GM18858 (cell line): ENCODE data around the gene ECE1.

ENCODE experiments used
- ATAC-seq: cut with Tn5 transposase; IDR thresholded peaks from one replicate; pipeline ENCODE4 v1.9.1; 2021; ENCODE audit not compliant: unreplicated experiment

The ECE1 gene

GRCh38 chr1:21308847-21309652 is 18.8 kb upstream of the ECE1 start:
- ATAC-seq = no peak

DNA sequence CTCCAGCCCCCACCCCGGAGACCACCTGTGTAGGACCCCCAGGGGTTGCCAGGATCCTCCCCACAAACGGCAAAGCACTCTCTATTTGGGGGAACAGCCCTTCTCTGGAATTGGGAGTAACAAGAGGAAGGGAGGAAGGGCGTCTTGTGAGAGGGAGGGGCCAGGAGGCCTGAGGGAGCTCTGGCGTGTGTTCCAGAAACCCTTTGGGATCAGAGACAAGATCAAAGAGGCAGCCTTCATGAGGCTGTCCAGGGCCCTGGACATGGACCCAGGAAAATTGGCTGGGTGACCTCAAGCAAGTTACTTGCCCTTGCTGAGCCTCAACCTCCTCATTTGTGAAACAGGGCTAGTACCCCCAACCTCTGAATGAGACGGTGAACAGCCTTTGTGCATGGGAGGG is 18.1 kb upstream of the ECE1 start:
- ATAC-seq = no peak

DNA sequence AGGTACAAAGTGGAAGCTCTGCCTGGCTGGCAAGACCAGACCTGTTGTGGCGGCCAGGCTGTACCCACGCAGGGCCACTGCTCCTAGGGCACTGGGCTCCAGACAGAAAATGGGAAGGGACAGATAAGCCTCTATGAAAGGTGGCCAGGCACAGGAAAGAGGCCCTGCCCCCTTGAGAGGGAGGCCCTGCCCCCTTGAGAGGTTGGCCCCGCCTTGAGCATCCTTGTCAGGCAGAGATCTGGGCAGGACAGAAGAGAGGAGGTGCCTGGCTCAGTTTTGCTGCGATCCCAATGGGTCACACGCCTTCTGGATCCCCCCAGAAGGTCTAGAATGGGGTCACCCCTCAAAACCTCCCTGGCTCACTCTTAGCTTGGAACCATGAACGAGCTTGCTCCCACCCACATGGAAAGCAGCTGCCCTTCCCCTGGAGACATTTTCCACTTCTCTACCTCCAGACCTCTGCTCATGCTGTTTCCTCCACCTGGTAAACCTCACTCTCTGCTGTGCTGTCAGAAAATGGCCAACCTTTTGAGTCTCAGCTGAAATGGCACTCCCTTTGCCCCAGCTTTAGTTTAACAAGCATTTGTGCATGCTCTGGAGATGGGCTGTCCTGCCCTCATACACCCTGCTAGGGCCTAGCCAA is 17.5 kb upstream of the ECE1 start:
- no peak for ATAC-seq

DNA sequence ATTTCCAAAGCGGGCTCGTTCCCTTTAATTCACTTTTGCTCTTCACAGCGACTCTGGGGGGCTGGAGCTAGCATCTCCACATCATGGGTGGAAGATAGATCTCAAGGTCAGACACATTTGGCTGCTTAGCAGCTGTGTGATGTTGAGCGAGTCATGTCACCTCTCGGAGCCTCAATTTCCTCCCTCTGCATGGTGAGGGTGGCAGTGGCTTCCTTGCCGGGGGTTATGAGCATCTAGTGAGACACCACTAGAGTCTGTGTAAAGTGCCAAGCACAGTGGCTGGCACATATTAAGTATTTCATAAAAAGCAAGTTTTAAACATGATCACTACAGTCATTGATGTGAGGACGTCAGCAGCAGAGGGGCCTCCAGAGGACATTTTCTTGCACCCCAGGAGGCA is 16.9 kb upstream of the ECE1 start:
- no peak for ATAC-seq

DNA sequence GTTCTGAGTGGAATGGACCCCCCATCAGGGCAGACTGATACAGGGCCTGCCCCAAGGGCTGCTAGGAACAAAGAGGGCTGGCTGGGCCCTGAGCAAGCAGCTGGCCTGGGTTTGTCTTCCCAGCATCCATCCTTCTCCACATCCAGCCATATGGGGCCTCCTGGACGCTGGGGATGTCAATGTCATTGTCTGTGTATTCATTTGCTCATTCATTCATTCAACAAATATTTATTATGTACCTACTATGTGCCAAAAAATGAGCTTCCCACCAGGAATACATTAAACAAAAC is 15.6 kb upstream of the ECE1 start:
- no peak for ATAC-seq

DNA sequence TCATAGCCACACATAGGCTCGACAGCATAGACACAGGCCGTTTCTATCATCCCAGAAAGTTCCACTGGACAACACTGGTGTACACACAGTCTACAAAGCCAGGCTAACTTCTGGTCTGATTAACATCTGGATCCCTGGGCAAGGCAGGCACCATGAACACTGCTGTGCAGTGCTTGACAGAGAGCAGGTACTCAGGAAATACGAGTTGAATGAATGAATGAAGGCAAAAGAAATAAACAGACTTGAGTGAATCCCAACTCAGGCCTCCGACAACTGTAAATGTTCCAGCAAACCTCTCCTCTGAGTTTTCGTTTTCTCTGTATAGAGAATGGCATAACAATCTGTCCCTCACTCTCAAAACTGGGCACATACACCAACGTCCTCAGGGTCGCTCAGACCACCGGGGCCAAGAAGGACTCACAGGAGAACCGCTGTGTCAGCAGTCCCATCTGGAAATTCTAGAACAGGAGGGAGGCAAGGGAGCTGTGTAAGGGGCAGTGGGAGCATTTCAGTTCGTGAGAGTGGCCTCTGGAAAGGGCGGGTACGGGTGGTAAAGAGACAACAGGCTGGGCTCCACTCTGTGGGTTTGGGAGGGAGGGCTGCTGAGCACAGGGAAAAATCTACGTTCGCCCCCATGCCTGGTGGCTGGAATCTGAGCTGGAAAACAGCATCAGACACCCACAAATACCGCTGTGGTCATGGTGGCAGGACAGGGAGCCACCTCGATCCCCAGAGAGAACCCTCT is 15.1 kb upstream of the ECE1 start:
- ATAC-seq = no peak

- ATAC-seq = no peak
These were observed 14.2 kb upstream of the ECE1 start for GRCh38 chr1:21304488-21304887.

- no peak for ATAC-seq
These were observed 12.8 kb upstream of the ECE1 start for GRCh38 chr1:21302747-21303715.

DNA sequence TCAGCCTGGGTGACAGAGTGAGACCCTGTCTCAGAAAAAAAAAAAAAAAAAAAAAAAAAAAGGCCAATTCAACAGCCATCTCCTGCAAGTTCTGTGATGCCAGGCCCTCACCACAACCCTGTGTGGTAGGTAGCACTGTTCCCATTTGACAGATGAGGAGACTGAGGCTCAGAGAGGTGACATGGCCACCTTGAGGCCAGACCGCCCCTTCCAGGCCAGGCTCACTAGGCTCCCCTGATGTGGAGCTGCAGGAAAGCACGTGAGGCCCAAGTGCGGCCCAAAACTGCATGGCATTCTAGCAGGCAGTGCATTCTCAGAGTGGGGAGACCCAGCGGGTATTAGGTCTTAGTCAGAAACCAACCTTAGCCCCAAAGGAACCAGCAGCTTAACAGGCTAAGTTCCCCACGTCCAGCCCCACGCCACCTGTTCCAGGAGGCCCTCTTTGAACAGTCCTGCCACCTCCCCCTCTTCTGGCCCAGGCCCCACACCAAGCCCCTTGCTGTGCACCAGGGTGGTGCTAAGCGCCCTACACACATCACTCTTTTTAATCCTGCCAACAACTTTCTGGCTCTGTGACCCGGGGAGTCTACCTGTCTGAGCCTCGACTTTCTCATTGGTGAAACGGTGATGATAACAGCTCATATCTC is 11.7 kb upstream of the ECE1 start:
- ATAC-seq = no peak

GRCh38 chr1:21300774-21301173 is 10.5 kb upstream of the ECE1 start:
- no peak for ATAC-seq

DNA sequence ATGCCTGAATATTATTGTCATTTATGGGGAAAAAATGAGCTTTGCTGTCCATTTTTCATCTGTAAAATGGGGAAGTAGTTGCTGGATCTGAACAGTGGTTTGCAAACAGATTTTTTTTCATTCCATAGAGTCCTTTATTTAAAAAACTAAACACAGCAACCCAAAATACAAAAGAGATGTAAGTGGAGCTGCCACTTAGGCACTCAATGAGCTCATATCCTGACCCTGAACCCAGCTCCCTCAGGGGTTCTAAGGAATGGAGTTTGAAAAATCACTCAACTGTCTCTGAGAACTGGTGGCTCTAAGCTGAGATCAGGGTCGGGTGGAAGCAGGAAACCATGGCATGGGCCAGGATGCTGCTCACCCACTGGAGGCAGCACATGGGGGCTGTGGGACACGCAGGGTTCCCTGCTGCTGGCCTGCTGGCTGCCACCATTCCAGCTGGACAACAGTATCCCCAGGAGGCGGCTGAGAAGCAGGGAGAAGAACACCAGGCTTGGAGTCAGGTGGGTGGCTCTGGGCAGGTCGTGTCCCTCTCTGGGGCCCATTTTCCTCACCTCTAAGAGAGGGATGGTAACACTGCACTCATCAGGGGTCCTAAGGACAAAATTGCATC is 9.6 kb upstream of the ECE1 start:
- no peak for ATAC-seq

GRCh38 chr1:21298981-21299391 is 8.7 kb upstream of the ECE1 start:
- ATAC-seq = no peak

DNA sequence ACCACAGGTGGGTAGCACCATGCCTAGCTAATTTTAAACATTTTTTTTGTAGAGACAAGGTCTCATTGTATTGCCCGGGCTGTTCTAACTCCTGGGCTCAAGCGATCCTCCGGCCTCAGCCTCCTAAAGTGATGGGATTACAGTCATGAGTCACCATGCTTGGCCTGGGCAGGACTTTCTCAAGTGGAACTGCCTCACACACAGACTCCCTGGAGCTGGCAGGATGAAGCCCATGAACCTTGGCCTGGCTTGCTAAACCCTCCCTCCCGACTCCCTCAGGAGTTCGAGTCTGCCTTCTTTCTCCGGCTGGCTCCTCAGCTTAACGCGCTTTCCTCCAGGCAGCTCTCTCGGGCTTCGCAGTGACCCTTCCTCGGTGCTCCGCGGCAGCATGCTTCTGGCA is 7.7 kb upstream of the ECE1 start:
- no peak for ATAC-seq

DNA sequence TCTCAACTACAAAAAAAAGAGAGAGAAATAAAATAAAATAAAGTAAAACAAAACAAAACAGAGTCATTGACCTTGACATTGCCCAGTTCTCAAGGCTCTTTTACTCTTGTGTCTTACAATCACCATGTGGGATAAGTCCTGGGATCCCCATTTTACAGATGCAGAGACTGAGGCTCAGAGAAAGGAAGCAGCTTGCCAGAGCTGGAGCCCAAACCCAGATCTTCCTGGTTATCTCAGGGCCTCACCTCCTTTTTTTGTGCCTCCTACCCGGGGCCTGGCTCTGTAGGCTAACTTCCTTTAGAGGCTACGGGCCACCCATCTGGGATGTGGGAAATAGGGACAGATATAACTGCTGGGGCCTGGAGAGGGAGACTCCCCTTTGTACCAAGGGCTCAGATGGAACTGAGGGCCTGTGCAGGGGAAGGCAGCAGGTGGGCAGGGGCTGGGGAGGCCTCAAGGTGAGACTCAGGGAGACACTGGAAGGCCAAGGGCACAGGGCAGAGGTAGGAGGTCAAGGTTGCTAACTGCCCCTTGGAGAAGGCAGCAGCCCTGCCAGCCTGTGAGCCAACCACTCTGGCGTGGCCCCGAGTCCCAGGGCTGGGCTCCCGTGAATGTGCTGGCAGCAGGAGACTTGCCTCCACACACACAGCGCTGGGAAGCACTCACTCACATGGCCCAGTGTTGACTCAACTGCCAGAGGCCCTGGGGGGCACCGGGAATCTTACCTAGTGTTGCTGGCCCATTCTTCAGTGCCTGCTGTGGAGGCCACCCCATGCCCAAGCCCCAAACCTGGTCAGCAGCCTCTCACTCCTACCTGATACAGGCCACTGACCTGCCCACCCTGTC is 6.5 kb upstream of the ECE1 start:
- ATAC-seq = no peak

GRCh38 chr1:21295545-21295944 is 5.3 kb upstream of the ECE1 start:
- no peak for ATAC-seq

GRCh38 chr1:21295002-21295401 is 4.7 kb upstream of the ECE1 start:
- ATAC-seq = no peak

- ATAC-seq = peak; percentile 49
These were observed 4.2 kb upstream of the ECE1 start for GRCh38 chr1:21294266-21294989.

- peak; percentile 12 for ATAC-seq
These were observed 3.4 kb upstream of the ECE1 start for GRCh38 chr1:21293537-21294265.
